GM12865 (cell line): ENCODE results near the gene SDS.

ENCODE experiments used
- DNase-seq: peaks from one replicate; pipeline ENCODE4 v3.0.0; 2010; ENCODE audit warnings: low read depth
- H3K4me3 ChIP-seq: 2 replicates; pipeline ENCODE4 v1.5.1; 2011; ENCODE audit warnings: mild to moderate bottlenecking, low read depth, low read length, control low read depth
- CTCF ChIP-seq: IDR thresholded peaks from 2 replicates; pipeline ENCODE4 v1.5.1; 2011; ENCODE audit warnings: low read length, control low read depth, low read depth, inconsistent platforms; ENCODE audit not compliant: insufficient read depth; ENCODE audit errors: missing control alignments

SDS gene

DNA sequence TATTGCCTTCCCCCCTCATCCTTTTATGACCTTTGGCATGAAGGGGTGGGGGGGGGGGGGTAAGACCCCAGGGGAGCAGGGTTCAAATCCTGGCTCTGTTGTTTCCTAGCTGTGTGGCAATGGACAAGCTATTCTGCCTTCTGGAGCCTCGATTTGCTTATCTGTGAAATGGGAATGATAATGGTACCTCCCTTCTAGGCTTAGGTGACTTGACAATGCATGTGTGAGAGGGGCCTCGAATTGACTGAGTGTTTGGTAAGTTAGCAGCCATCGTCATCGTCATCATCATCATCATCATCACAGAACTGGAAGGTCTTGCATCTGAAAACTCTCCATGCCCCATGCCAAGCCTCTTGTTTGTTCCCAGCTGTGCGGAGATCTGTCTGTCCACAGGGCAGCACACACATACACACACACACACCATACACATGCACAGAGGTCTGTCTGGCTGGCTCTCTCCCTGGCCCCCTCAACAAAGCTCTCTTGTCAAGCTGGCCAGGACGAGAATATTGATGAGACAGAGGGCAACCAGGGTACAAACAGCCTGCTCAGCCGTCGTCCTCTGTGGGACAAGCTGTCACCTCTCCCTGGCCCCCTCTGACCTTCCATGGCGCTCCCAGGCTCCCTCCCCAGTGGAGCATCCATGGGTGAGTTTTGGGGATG lies 5.9 kb upstream of the SDS start:
- no peak for TF ChIP-seq CTCF
- no peak overlapping the region for H3K4me3 ChIP-seq
- no peak for DNase-seq

GRCh38 chr12:113408756-113409298 lies 5.1 kb upstream of the SDS start:
- no peak for TF ChIP-seq CTCF
- no peak for DNase-seq
- no peak overlapping the region for H3K4me3 ChIP-seq

GRCh38 chr12:113407931-113408600 lies 4.4 kb upstream of the SDS start:
- no peak overlapping the region for H3K4me3 ChIP-seq
- no peak for TF ChIP-seq CTCF
- DNase-seq = no peak

- peak; percentile 63 for DNase-seq
- no peak overlapping the region for H3K4me3 ChIP-seq
- TF ChIP-seq CTCF = no peak
Observed at GRCh38 chr12:113405694-113406093, 2.0 kb upstream of the SDS start.

GRCh38 chr12:113402586-113403260 lies 964 bp downstream of the SDS start:
- no peak for TF ChIP-seq CTCF
- DNase-seq = no peak
- H3K4me3 ChIP-seq = no peak overlapping the region

DNA sequence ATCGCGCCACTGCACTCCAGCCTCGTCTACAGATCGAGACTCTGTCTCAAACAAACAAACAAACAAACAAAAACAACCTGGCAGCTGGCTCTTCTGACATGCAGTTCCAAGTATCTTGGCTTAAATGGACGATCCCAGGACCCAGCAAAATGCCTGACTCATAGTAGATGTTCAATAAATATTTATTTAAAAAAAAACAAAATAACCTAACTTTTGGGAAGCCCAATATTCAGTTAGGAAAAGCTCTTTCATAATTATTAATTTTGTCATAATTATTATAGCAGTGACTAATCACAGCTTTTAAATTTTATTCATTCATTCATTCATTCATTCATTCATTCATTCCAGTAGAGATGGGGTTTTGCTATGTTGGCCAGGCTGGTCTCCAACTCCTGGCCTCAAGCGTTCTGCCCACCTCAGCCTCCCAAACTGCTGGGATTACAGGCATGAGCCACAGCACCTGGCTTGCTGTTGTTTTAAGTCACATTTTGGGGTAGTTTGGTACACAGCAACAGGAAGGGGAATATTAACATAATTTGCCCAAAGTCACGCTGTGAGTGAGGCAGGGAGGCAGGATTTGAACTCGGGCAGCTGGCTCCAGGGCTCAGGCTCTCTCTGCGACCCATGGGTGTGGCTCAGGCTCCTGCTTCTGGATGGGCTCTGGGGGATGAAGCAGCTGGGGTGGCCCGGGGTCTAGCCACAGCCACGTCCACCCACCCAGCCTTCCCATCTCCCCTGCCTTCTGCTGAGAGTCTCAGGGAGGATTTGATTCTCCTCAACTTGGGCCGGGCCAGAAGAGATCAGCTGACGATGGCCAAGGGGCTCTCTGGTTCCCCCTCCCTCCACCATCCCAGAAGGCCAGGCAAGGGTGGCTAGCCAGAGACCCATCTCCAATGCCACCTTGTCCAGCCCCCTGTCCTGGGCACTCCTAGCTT lies 2.4 kb downstream of the SDS start:
- DNase-seq = no peak
- TF ChIP-seq CTCF = no peak
- no peak overlapping the region for H3K4me3 ChIP-seq
